Keratinocyte (primary cell): ENCODE data around the gene HBA1. TPM values are rescaled to one million over a fixed set of nuclear protein-coding genes. Genes with fewer than 3 reads are reported as not detected.

Experiments
- DNase-seq: peaks from one replicate; pipeline ENCODE4 v3.0.0-alpha.2; 2011; ENCODE audit warnings: low read depth, missing footprints, low spot score
- FAIRE-seq: peaks from 2 replicates; lab custom pipeline; 2011; peaks lifted over from hg19 to GRCh38; lab: Jason Lieb, UNC
- H2AFZ ChIP-seq: 2 replicates; pipeline ENCODE4 v1.6.0; 2012; ENCODE audit warnings: low read length, control low read depth, inconsistent platforms; ENCODE audit not compliant: control insufficient read depth
- H3K27ac ChIP-seq: 2 replicates; pipeline ENCODE4 v1.5.1; 2011; ENCODE audit warnings: low read length; ENCODE audit not compliant: control insufficient read depth, insufficient read depth
- H3K27me3 ChIP-seq: 3 replicates; pipeline ENCODE4 v1.6.0; 2011; ENCODE audit warnings: low read length; ENCODE audit not compliant: control insufficient read depth, insufficient read depth; ENCODE audit errors: extremely low read depth
- H3K36me3 ChIP-seq, 2 experiments: 2 replicates in 1 of 2; 3 replicates in 1 of 2; pipeline ENCODE4 v1.5.1; 2011; ENCODE audit warnings: low read length in 2 of 2, mild to moderate bottlenecking in 1 of 2; ENCODE audit not compliant: control insufficient read depth in 2 of 2, insufficient read depth in 2 of 2; ENCODE audit errors: extremely low read depth in 1 of 2
- H3K4me1 ChIP-seq: 3 replicates; pipeline ENCODE4 v1.5.1; 2011; ENCODE audit warnings: low read length; ENCODE audit not compliant: control insufficient read depth, insufficient read depth; ENCODE audit errors: extremely low read depth
- H3K4me2 ChIP-seq: 3 replicates; pipeline ENCODE4 v1.6.0; 2011; ENCODE audit warnings: low read depth, low read length; ENCODE audit not compliant: control insufficient read depth, insufficient read depth; ENCODE audit errors: extremely low read depth
- H3K4me3 ChIP-seq, 3 experiments: fragments of 200-600 bp in 1 of 3; sonication (generic) in 1 of 3; 2 replicates in 2 of 3; 3 replicates in 1 of 3; pipeline ENCODE4 v1.5.1; 2011 to 2016; ENCODE audit warnings: low read length in 3 of 3, mild to moderate bottlenecking in 3 of 3, control low read depth in 2 of 3, inconsistent platforms in 1 of 3, low read depth in 1 of 3, mixed read lengths in 1 of 3, mixed run types in 1 of 3, moderate library complexity in 1 of 3; ENCODE audit not compliant: control insufficient read depth in 2 of 3, insufficient read depth in 2 of 3; ENCODE audit errors: extremely low read depth in 1 of 3
- H3K79me2 ChIP-seq: 2 replicates; pipeline ENCODE4 v1.6.0; 2012; ENCODE audit warnings: low read length; ENCODE audit not compliant: control insufficient read depth, insufficient read depth
- H3K9ac ChIP-seq: 3 replicates; pipeline ENCODE4 v1.6.0; 2011; ENCODE audit warnings: low read length; ENCODE audit not compliant: control insufficient read depth, insufficient read depth; ENCODE audit errors: extremely low read depth
- H3K9me1 ChIP-seq: 3 replicates; pipeline ENCODE4 v1.6.0; 2011; ENCODE audit warnings: low read length; ENCODE audit not compliant: control insufficient read depth, insufficient read depth; ENCODE audit errors: extremely low read depth
- H3K9me3 ChIP-seq: 2 replicates; pipeline ENCODE4 v1.5.1; 2012; ENCODE audit warnings: low read depth, low read length; ENCODE audit not compliant: control insufficient read depth
- H4K20me1 ChIP-seq: 3 replicates; pipeline ENCODE4 v1.6.0; 2011; ENCODE audit warnings: low read length; ENCODE audit not compliant: control insufficient read depth, insufficient read depth; ENCODE audit errors: extremely low read depth
- EZH2 ChIP-seq: IDR thresholded peaks from one replicate; pipeline ENCODE4 v1.6.1; 2012; ENCODE audit warnings: inconsistent platforms, mild to moderate bottlenecking, low read length, moderate library complexity
- dilution Hi-C: fragments of 300-500 bp; cut with MboI; formaldehyde crosslinking; loops from one replicate; pipeline ENCODE4 v1.7.0; 2020; ENCODE audit warnings: low sequenced_read_pairs; ENCODE audit not compliant: extremely low pct_ligation_motif_present
- polyA plus RNA-seq, 5 experiments: library from polyadenylated mRNA; depleted of rRNA in 3 of 5; stranded (reverse) in 3 of 5; stranded (forward) in 1 of 5; unstranded in 1 of 5; fragments of >200 nt; gene quantifications; 1 replicate in 1 of 5; 2 replicates in 3 of 5; 3 replicates in 1 of 5; pipeline versions ENCODE4 v1.2.1 to v1.2.3, GENCODE V29; 2011 to 2012; ENCODE audit warnings: missing spikeins in 2 of 5, low read depth in 1 of 5, low replicate concordance in 1 of 5
- TF ChIP-seq, protein P1 (sequence below), 3 experiments: IDR thresholded peaks in 1 of 3; conservative IDR thresholded peaks in 1 of 3; optimal IDR thresholded peaks in 1 of 3; 2 replicates in 2 of 3; 3 replicates in 1 of 3; pipeline versions ENCODE3 to v1.5.1; 2011; ENCODE audit warnings: low read length in 3 of 3, mild to moderate bottlenecking in 3 of 3, moderate library complexity in 2 of 3, control low read depth in 1 of 3, inconsistent platforms in 1 of 3; ENCODE audit not compliant: insufficient read depth in 2 of 3; ENCODE audit errors: extremely low read depth in 1 of 3

HBA1 gene
- polyA plus RNA-seq, 1 donor (not counting 4 experiments of a cell fraction or from before 2014, with no cell fraction given) = 0.24 TPM

DNA sequence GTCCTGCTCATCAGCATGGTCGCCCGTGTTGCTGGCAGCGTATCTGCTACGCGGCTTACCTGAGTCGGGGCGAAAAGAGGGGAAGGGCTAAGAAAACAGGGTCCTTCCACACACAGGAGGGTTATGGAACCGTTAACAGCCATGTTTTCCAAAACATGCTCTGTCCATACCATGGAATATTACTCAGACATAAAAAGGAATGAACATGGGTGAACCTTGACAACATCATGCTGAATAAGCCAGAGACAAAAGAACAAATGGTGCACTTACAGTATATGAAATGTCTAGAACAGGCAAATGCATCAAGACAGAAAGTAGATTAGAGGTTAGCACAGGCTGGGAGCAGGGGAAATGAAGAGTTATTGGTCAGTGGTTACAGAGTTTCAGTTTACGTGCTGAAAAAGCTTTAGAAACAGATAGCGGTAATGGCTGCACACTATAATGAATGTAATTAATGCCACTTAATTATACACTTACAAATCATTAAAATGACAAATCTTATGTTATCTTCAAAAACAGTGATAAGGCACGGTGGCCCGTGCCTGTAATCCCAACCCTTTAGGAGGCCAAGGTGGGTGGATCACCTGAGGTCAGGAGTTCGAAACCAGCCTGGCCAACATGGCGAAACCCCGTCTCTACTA lies 45.8 kb upstream of the HBA1 start:
- no peak overlapping the region for H3K4me3 ChIP-seq
- H3K9me3 ChIP-seq = no peaks in the 10 kb centered on the region
- DNase-seq (no peak), FAIRE-seq (no peak)
- peaks cover 2 to 7% of the 10 kb centered on the region in 2 experiments for H3K36me3 ChIP-seq
- dilution Hi-C loops = no loop called here
- H3K4me2 ChIP-seq = no peak overlapping the region
- no peaks in the 10 kb centered on the region for H3K27me3 ChIP-seq
- no peak overlapping the region for H3K9ac ChIP-seq
- no peaks in the 10 kb centered on the region for H4K20me1 ChIP-seq
- no peak overlapping the region for H2AFZ ChIP-seq
- TF ChIP-seq, protein P1, sequence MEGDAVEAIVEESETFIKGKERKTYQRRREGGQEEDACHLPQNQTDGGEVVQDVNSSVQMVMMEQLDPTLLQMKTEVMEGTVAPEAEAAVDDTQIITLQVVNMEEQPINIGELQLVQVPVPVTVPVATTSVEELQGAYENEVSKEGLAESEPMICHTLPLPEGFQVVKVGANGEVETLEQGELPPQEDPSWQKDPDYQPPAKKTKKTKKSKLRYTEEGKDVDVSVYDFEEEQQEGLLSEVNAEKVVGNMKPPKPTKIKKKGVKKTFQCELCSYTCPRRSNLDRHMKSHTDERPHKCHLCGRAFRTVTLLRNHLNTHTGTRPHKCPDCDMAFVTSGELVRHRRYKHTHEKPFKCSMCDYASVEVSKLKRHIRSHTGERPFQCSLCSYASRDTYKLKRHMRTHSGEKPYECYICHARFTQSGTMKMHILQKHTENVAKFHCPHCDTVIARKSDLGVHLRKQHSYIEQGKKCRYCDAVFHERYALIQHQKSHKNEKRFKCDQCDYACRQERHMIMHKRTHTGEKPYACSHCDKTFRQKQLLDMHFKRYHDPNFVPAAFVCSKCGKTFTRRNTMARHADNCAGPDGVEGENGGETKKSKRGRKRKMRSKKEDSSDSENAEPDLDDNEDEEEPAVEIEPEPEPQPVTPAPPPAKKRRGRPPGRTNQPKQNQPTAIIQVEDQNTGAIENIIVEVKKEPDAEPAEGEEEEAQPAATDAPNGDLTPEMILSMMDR (optimal IDR thresholded peaks at IDR 0.05 in 1 of 3, IDR thresholded peaks at IDR 0.05 in 1 of 3, conservative IDR thresholded peaks at IDR 0.05 in 1 of 3; ENCODE audit: extremely low read depth in 1 of 3, insufficient read depth in 2 of 3, low read length in 3 of 3) = no peak
- no peak for TF ChIP-seq EZH2
- H3K79me2 ChIP-seq = peaks cover 33% of the 10 kb centered on the region
- H3K9me1 ChIP-seq = no peaks in the 10 kb centered on the region
- no peaks in the 10 kb centered on the region for H3K4me1 ChIP-seq
- no peak overlapping the region for H3K27ac ChIP-seq

GRCh38 chr16:132120-132519 lies 44.4 kb upstream of the HBA1 start:
- Histone ChIP-seq H3K79me2 (peaks cover 45% of the 10 kb centered on the region), H3K9ac (no peak overlapping the region), H3K36me3 (peaks cover 5 to 6% of the 10 kb centered on the region in 2 experiments), H3K27me3 (no peaks in the 10 kb centered on the region), H3K9me1 (no peaks in the 10 kb centered on the region), H2AFZ (no peak overlapping the region), H3K4me3 (no peak overlapping the region), H3K9me3 (no peaks in the 10 kb centered on the region), H3K4me1 (no peaks in the 10 kb centered on the region), H3K27ac (no peak overlapping the region), H3K4me2 (no peak overlapping the region), H4K20me1 (no peaks in the 10 kb centered on the region)
- dilution Hi-C loops = no loop called here
- DNase-seq (no peak), FAIRE-seq (no peak)
- TF ChIP-seq EZH2 = no peak
- TF ChIP-seq, protein P1 (optimal IDR thresholded peaks at IDR 0.05 in 1 of 3, IDR thresholded peaks at IDR 0.05 in 1 of 3, conservative IDR thresholded peaks at IDR 0.05 in 1 of 3; ENCODE audit: extremely low read depth in 1 of 3, insufficient read depth in 2 of 3, low read length in 3 of 3) = no peak
